Activated naive CD4-positive, alpha-beta T cell treated with Interleukin-2 at 50 U/mL for 16 hours (primary cell): ENCODE results near the gene MTARC2.

Experiments
- DNase-seq: peaks from one replicate; pipeline ENCODE4 v3.0.0-alpha.2; 2020

Gene MTARC2

GRCh38 chr1:220772846-220773245 is 24.7 kb downstream of the MTARC2 start:
- no peak for DNase-seq

- peak; percentile 35 for DNase-seq
Measured at GRCh38 chr1:220775240-220775853, 27.2 kb downstream of the MTARC2 start.

GRCh38 chr1:220776254-220776653 is 28.1 kb downstream of the MTARC2 start:
- DNase-seq: no peak

GRCh38 chr1:220776720-220777326 is 28.7 kb downstream of the MTARC2 start:
- peak; percentile 60 for DNase-seq

GRCh38 chr1:220783453-220783852 is 35.3 kb downstream of the MTARC2 start:
- no peak for DNase-seq

- no peak for DNase-seq
Measured at GRCh38 chr1:220784751-220785150, 36.6 kb downstream of the MTARC2 start.

- DNase-seq: no peak
Measured at GRCh38 chr1:220785166-220786056, 37.3 kb downstream of the MTARC2 start.

- no peak for DNase-seq
Measured at GRCh38 chr1:220786057-220786336, 37.9 kb downstream of the MTARC2 start.

GRCh38 chr1:220786337-220787068 is 38.4 kb downstream of the MTARC2 start, which contains the start of gene MTARC1:
Gene MTARC1, plus strand, starts transcription at chr1:220786913. Its CDS starts 32 bp downstream, at chr1:220786945.
- DNase-seq: no peak

GRCh38 chr1:220787069-220787619 is 39.0 kb downstream of the MTARC2 start:
- no peak for DNase-seq

GRCh38 chr1:220788900-220789299 is 40.8 kb downstream of the MTARC2 start:
- DNase-seq: no peak

- no peak for DNase-seq
Measured at GRCh38 chr1:220789532-220790147, 41.5 kb downstream of the MTARC2 start.

GRCh38 chr1:220791285-220791684 is 43.2 kb downstream of the MTARC2 start:
- no peak for DNase-seq

- no peak for DNase-seq
Measured at GRCh38 chr1:220791956-220792355, 43.8 kb downstream of the MTARC2 start.

GRCh38 chr1:220796530-220796929 is 48.4 kb downstream of the MTARC2 start:
- DNase-seq: no peak

GRCh38 chr1:220797044-220797443 is 48.9 kb downstream of the MTARC2 start:
- DNase-seq: no peak

GRCh38 chr1:220797553-220797952 is 49.4 kb downstream of the MTARC2 start:
- no peak for DNase-seq

GRCh38 chr1:220798338-220798737 is 50.2 kb downstream of the MTARC2 start:
- DNase-seq: no peak

GRCh38 chr1:220800262-220800661 is 52.1 kb downstream of the MTARC2 start:
- DNase-seq: no peak

GRCh38 chr1:220803401-220804201 is 55.5 kb downstream of the MTARC2 start:
- DNase-seq: peak; percentile 9

GRCh38 chr1:220804202-220804586 is 56.1 kb downstream of the MTARC2 start:
- DNase-seq: no peak

- DNase-seq: no peak
Measured at GRCh38 chr1:220806408-220806807, 58.3 kb downstream of the MTARC2 start.
